HEK293T (cell line): Measurements from ENCODE around the gene POU2AF3.
"Not testable (repeated sequence)": the region's sequence is repeated elsewhere in the genome, so short reads cannot be mapped to it uniquely, and the experiment has no call there.

ENCODE experiments used
- ARNT ChIP-seq: fragments of 450-650 bp; IDR thresholded peaks from 2 replicates; pipeline ENCODE4 v1.6.1; 2017; ENCODE audit warnings: mild to moderate bottlenecking
- BHLHE40 ChIP-seq: fragments of 450-650 bp; IDR thresholded peaks from 2 replicates; pipeline ENCODE4 v1.6.1; 2016; ENCODE audit warnings: mild to moderate bottlenecking, moderate library complexity, borderline replicate concordance
- FOXA1 ChIP-seq: fragments of 450-650 bp; IDR thresholded peaks from 2 replicates; pipeline ENCODE4 v1.6.1; 2016; ENCODE audit warnings: mild to moderate bottlenecking
- FOXK2 ChIP-seq: fragments of 450-650 bp; IDR thresholded peaks from 2 replicates; pipeline ENCODE4 v1.6.1; 2016; ENCODE audit warnings: mild to moderate bottlenecking
- FOXM1 ChIP-seq: fragments of 450-650 bp; IDR thresholded peaks from 2 replicates; pipeline ENCODE4 v1.6.1; 2017; ENCODE audit warnings: mild to moderate bottlenecking, borderline replicate concordance
- HDGF ChIP-seq: fragments of 450-650 bp; IDR thresholded peaks from 2 replicates; pipeline ENCODE4 v1.6.1; 2017; ENCODE audit warnings: antibody characterized with exemption, borderline replicate concordance
- L3MBTL2 ChIP-seq: fragments of 450-650 bp; conservative IDR thresholded peaks from 2 replicates; pipeline ENCODE4 v1.6.1; 2016; ENCODE audit warnings: mild to moderate bottlenecking
- LEF1 ChIP-seq: fragments of 450-650 bp; IDR thresholded peaks from 2 replicates; pipeline ENCODE4 v1.6.1; 2017; ENCODE audit warnings: mild to moderate bottlenecking, borderline replicate concordance
- PKNOX1 ChIP-seq: fragments of 450-650 bp; IDR thresholded peaks from 2 replicates; pipeline ENCODE4 v1.6.1; 2016
- SP1 ChIP-seq: fragments of 450-650 bp; IDR thresholded peaks from 2 replicates; pipeline ENCODE4 v1.6.1; 2017
- TARDBP ChIP-seq: fragments of 450-650 bp; IDR thresholded peaks from 2 replicates; pipeline ENCODE4 v1.6.1; 2016
- ZNF384 ChIP-seq: fragments of 450-650 bp; IDR thresholded peaks from 2 replicates; pipeline ENCODE4 v1.6.1; 2016

GRCh38 chr11:111292408-111292807, 5.9 kb upstream of the POU2AF3 start:
- TF ChIP-seq FOXA1, SP1, FOXM1, TARDBP, L3MBTL2, LEF1, FOXK2, ZNF384, ARNT, PKNOX1, BHLHE40, HDGF: not testable (repeated sequence)
